HEK293 (cell line): ENCODE data around the gene LIX1L.

Source experiments
- CTCF ChIA-PET: fragments of 350-600 bp; formaldehyde crosslinking; extraction: SDS; loops from one replicate; lab custom pipeline; 2021; ENCODE audit warnings: antibody characterized with exemption; lab: Yijun Ruan, JAX
- POLR2A ChIA-PET: fragments of 300-600 bp; formaldehyde crosslinking; extraction: SDS; loops from one replicate; lab custom pipeline; 2020; ENCODE audit warnings: antibody characterized with exemption, inconsistent platforms; lab: Yijun Ruan, JAX
- H3K27ac ChIP-seq: fragments of 200-500 bp; sonication (Bioruptor generic); 2 replicates; pipeline ENCODE4 v1.5.1; 2014; ENCODE audit warnings: low read depth, low read length, control low read depth, inconsistent platforms; ENCODE audit errors: extremely low read depth
- H3K36me3 ChIP-seq, 2 experiments: fragments of 200-500 bp in 1 of 2; sonication (Bioruptor generic) in 1 of 2; 1 replicate in 1 of 2; 2 replicates in 1 of 2; pipeline ENCODE4 v1.5.1; 2014 to 2017; ENCODE audit warnings: inconsistent platforms in 2 of 2, low read length in 2 of 2; ENCODE audit not compliant: control insufficient read depth in 2 of 2, insufficient read depth in 1 of 2
- H3K4me1 ChIP-seq: fragments of 200-500 bp; sonication (Bioruptor generic); 2 replicates; pipeline ENCODE4 v1.5.1; 2014; ENCODE audit warnings: mild to moderate bottlenecking, low read length, inconsistent platforms; ENCODE audit not compliant: control insufficient read depth, insufficient read depth
- H3K4me3 ChIP-seq: 2 replicates; pipeline ENCODE4 v1.5.1; 2011; ENCODE audit warnings: low read depth, mild to moderate bottlenecking, control low read depth, low read length, moderate library complexity
- H3K9me3 ChIP-seq: fragments of 200-500 bp; sonication (Bioruptor generic); 2 replicates; pipeline ENCODE4 v1.5.1; 2014; ENCODE audit warnings: low read depth, low read length, inconsistent platforms; ENCODE audit not compliant: control insufficient read depth, insufficient read depth
- GLIS1 ChIP-seq: fragments of 450-650 bp; formaldehyde crosslinking; IDR thresholded peaks from 2 replicates; pipeline ENCODE4 v1.5.1; 2016; ENCODE audit warnings: missing biosample characterization, missing genetic modification characterization
- GLIS2 ChIP-seq: fragments of 450-650 bp; formaldehyde crosslinking; IDR thresholded peaks from 2 replicates; pipeline ENCODE4 v1.5.1; 2016; ENCODE audit warnings: missing biosample characterization, missing genetic modification characterization
- MZF1 ChIP-seq: fragments of 450-650 bp; formaldehyde crosslinking; IDR thresholded peaks from 2 replicates; pipeline ENCODE4 v1.5.1; 2017; ENCODE audit warnings: missing biosample characterization, missing genetic modification characterization, borderline replicate concordance
- PATZ1 ChIP-seq: fragments of 450-650 bp; formaldehyde crosslinking; IDR thresholded peaks from 2 replicates; pipeline ENCODE4 v1.5.1; 2016; ENCODE audit warnings: missing biosample characterization, missing genetic modification characterization
- PRDM10 ChIP-seq: fragments of 450-650 bp; formaldehyde crosslinking; IDR thresholded peaks from 2 replicates; pipeline ENCODE4 v1.5.1; 2016; ENCODE audit warnings: missing biosample characterization, missing genetic modification characterization
- ZBTB17 ChIP-seq: fragments of 450-650 bp; formaldehyde crosslinking; IDR thresholded peaks from 2 replicates; pipeline ENCODE4 v1.5.1; 2016; ENCODE audit warnings: missing biosample characterization, missing genetic modification characterization
- ZBTB20 ChIP-seq: fragments of 450-650 bp; formaldehyde crosslinking; IDR thresholded peaks from 2 replicates; pipeline ENCODE4 v1.5.1; 2016; ENCODE audit warnings: missing biosample characterization, missing genetic modification characterization
- ZBTB48 ChIP-seq: fragments of 450-650 bp; formaldehyde crosslinking; IDR thresholded peaks from 2 replicates; pipeline ENCODE4 v1.5.1; 2016; ENCODE audit warnings: missing biosample characterization, missing genetic modification characterization
- ZFHX2 ChIP-seq: fragments of 450-650 bp; formaldehyde crosslinking; conservative IDR thresholded peaks from 2 replicates; pipeline ENCODE4 v1.5.1; 2016; ENCODE audit warnings: missing biosample characterization, missing genetic modification characterization
- ZNF132 ChIP-seq: fragments of 450-650 bp; formaldehyde crosslinking; IDR thresholded peaks from 2 replicates; pipeline ENCODE4 v1.5.1; 2017; ENCODE audit warnings: missing biosample characterization, missing genetic modification characterization, borderline replicate concordance
- ZNF133 ChIP-seq: fragments of 450-650 bp; formaldehyde crosslinking; IDR thresholded peaks from 2 replicates; pipeline ENCODE4 v1.5.1; 2016; ENCODE audit warnings: missing biosample characterization, missing genetic modification characterization
- ZNF2 ChIP-seq: fragments of 450-650 bp; formaldehyde crosslinking; IDR thresholded peaks from 2 replicates; pipeline ENCODE4 v1.5.1; 2016; ENCODE audit warnings: missing biosample characterization, missing genetic modification characterization
- ZNF23 ChIP-seq: fragments of 450-650 bp; formaldehyde crosslinking; IDR thresholded peaks from 2 replicates; pipeline ENCODE4 v1.5.1; 2016; ENCODE audit warnings: missing biosample characterization, missing genetic modification characterization, borderline replicate concordance
- ZNF366 ChIP-seq: fragments of 450-650 bp; formaldehyde crosslinking; conservative IDR thresholded peaks from 2 replicates; pipeline ENCODE4 v1.5.1; 2016; ENCODE audit warnings: missing biosample characterization, missing genetic modification characterization
- ZNF501 ChIP-seq: fragments of 450-650 bp; formaldehyde crosslinking; IDR thresholded peaks from 2 replicates; pipeline ENCODE4 v1.5.1; 2016; ENCODE audit warnings: missing biosample characterization, missing genetic modification characterization
- ZNF600 ChIP-seq: fragments of 450-650 bp; formaldehyde crosslinking; IDR thresholded peaks from 2 replicates; pipeline ENCODE4 v1.5.1; 2016; ENCODE audit warnings: missing biosample characterization, missing genetic modification characterization
- ZNF658 ChIP-seq: fragments of 450-650 bp; formaldehyde crosslinking; IDR thresholded peaks from 2 replicates; pipeline ENCODE4; 2016; ENCODE audit warnings: missing biosample characterization, missing genetic modification characterization
- TF ChIP-seq, protein P1 (sequence below): fragments of 450-650 bp; formaldehyde crosslinking; IDR thresholded peaks from 2 replicates; pipeline ENCODE4 v1.5.1; 2016; ENCODE audit warnings: missing biosample characterization, missing genetic modification characterization
- TF ChIP-seq, protein P2 (sequence below): fragments of 450-650 bp; formaldehyde crosslinking; IDR thresholded peaks from 2 replicates; pipeline ENCODE4 v1.5.1; 2017; ENCODE audit warnings: missing biosample characterization, missing genetic modification characterization

The LIX1L gene

DNA sequence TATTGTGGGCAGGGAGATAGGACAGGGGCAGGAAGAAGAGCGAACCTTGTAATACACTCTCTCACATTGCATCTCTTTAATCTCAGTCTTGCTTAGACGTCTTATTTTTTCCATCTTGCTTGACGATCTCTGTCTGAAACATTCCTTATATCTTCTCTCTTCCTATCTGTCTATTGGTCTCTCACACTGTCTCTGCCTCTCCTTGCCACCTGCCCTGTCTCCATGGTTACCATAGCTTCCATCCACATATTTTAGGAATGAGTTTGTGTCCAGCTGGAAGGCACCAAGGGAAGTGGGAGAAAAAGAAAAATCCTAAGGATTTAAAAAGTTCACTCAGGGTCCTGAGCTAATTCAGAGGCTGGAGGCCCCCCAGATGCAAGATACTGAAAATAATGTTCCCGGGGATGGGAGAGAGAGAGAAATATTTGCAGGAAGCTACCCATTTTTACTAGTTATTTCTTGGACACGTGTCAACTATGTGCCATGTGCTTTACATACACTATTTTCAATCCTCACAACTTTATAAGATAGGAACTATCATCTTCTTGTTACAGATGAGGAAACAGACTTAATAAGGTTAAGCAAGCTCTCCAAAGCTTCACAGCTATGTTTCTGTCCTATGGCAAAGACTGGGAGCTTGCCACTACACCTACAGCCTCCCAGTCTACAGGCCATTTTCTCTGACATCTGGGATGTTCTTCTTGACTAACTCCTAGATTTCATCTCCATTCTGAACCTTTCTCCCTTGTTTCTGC lies 5.6 kb upstream of the LIX1L start (continued):
- peak; percentile 51 for TF ChIP-seq ZNF366 (tag by site-specific recombination)

DNA sequence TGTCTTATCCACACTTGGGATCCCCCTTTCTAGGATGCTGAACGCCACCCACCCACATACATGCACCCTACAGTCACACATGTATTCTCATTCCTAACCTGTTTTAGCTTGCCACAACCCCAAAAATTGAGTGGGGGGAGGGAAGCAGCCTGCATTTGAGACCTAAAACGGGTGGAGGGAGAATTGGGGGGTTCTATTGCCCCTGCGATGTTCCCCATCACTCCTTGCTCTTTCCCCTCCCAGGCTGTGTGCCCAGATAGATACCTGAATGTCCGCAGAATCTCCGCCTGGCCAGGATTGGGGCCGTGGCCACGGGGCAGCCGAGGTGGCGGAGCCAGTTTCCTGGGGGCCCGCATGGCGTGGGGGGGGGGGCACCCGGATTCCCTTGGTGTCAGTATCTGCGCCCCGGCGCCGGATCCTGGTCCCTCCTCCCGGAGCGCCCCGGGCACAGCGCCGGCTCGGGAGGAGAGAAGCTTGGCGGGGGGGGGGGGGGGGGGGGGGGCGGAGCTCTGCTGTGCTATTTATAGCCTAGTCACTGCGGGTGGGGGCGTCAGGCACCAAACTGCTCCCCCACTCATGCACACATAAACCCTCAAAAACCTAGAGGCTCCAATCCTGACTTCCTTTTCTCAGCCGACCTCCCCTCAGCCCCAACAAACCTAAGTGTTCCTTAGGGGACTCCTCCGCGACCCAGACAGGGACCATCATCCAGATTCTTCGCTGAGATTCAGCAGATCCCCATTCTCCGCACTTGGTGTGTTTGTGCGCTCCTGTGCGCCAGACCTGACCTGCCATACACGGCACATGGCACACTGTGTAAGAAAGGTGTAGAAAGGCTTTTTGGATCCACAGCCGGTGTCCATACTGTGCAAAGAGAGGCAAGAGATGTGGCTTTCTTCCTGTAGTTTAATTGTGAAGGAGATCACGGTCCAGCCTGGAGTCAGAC lies 4.6 kb upstream of the LIX1L start:
- Histone ChIP-seq H3K4me1 (peaks cover 12% of the 10 kb centered on the region), H3K27ac (no peak overlapping the region; the same call in 1 of the 2 replicates)
- CTCF ChIA-PET: interaction anchor here (0.5 to 2.1 kb wide), 6 partner anchors 17 to 70 kb away, joined by 3 to 6 read pairs (median 3); partner anchors contain the start of gene ITGA10
- TF ChIP-seq ZBTB20 (tag by site-specific recombination): peak; percentile 33; the same call in 1 of the 2 replicates
- TF ChIP-seq ZBTB17 (tag by site-specific recombination): peak; percentile 86
- peak; percentile 70 for TF ChIP-seq ZFHX2 (tag by site-specific recombination)
- TF ChIP-seq ZNF2 (tag by site-specific recombination): peak; percentile 55; the same call in 1 of the 2 replicates
- peak; percentile 54 for TF ChIP-seq PATZ1 (tag by site-specific recombination)
- TF ChIP-seq PRDM10 (tag by site-specific recombination): 0 out of 2 replicates have a peak, but pooled peaks have one; percentile 9
- TF ChIP-seq ZNF600: peak; percentile 80
- TF ChIP-seq, protein P1, sequence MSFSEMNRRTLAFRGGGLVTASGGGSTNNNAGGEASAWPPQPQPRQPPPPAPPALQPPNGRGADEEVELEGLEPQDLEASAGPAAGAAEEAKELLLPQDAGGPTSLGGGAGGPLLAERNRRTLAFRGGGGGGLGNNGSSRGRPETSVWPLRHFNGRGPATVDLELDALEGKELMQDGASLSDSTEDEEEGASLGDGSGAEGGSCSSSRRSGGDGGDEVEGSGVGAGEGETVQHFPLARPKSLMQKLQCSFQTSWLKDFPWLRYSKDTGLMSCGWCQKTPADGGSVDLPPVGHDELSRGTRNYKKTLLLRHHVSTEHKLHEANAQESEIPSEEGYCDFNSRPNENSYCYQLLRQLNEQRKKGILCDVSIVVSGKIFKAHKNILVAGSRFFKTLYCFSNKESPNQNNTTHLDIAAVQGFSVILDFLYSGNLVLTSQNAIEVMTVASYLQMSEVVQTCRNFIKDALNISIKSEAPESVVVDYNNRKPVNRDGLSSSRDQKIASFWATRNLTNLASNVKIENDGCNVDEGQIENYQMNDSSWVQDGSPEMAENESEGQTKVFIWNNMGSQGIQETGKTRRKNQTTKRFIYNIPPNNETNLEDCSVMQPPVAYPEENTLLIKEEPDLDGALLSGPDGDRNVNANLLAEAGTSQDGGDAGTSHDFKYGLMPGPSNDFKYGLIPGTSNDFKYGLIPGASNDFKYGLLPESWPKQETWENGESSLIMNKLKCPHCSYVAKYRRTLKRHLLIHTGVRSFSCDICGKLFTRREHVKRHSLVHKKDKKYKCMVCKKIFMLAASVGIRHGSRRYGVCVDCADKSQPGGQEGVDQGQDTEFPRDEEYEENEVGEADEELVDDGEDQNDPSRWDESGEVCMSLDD (tag by site-specific recombination): peak; percentile 51; the same call in 1 of the 2 replicates
- TF ChIP-seq MZF1 (tag by site-specific recombination): peak; percentile 55; the same call in 1 of the 2 replicates
- peak; percentile 93 for TF ChIP-seq ZBTB48 (tag by site-specific recombination)
- TF ChIP-seq, protein P2, sequence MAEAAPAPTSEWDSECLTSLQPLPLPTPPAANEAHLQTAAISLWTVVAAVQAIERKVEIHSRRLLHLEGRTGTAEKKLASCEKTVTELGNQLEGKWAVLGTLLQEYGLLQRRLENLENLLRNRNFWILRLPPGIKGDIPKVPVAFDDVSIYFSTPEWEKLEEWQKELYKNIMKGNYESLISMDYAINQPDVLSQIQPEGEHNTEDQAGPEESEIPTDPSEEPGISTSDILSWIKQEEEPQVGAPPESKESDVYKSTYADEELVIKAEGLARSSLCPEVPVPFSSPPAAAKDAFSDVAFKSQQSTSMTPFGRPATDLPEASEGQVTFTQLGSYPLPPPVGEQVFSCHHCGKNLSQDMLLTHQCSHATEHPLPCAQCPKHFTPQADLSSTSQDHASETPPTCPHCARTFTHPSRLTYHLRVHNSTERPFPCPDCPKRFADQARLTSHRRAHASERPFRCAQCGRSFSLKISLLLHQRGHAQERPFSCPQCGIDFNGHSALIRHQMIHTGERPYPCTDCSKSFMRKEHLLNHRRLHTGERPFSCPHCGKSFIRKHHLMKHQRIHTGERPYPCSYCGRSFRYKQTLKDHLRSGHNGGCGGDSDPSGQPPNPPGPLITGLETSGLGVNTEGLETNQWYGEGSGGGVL: peak; percentile 72
- TF ChIP-seq GLIS2 (tag by site-specific recombination): peak; percentile 61
- peak; percentile 33; the same call in 1 of the 2 replicates for TF ChIP-seq ZNF501 (tag by site-specific recombination)
- no peak for TF ChIP-seq ZNF132 (tag by site-specific recombination)
- TF ChIP-seq ZNF133: no peak
- TF ChIP-seq GLIS1 (tag by site-specific recombination): peak; percentile 31; the same call in 1 of the 2 replicates
- no peak for TF ChIP-seq ZNF23 (tag by site-specific recombination)
- TF ChIP-seq ZNF658 (tag by site-specific recombination): no peak

More for the DNA sequence above, 4.6 kb upstream of the LIX1L start:
- Histone ChIP-seq H3K4me3 (peak overlapping the region; percentile 28), H3K9me3 (no peaks in the 10 kb centered on the region), H3K36me3 (no peaks in the 10 kb centered on the region)
- POLR2A ChIA-PET: interaction anchor here (0.6 to 4.1 kb wide), 6 partner anchors 17 to 103 kb away, joined by 3 to 39 read pairs (median 19); partner anchors contain the start of genes PEX11B, PIAS3 and RBM8A
